H1 (cell line): ENCODE data around the gene ECSIT. TPM values are rescaled to one million over a fixed set of nuclear protein-coding genes. Genes with fewer than 3 reads are reported as not detected.

Source experiments
- FOSL1 ChIP-seq: IDR thresholded peaks from 2 replicates; pipeline ENCODE4 v1.6.1; 2011; ENCODE audit warnings: mild to moderate bottlenecking, low read depth, low read length, moderate library complexity; ENCODE audit not compliant: insufficient read depth
- JUND ChIP-seq: IDR thresholded peaks from 2 replicates; pipeline ENCODE4 v1.6.1; 2011; ENCODE audit warnings: mild to moderate bottlenecking, improper control_type of control experiment, low read length
- SP4 ChIP-seq: IDR thresholded peaks from 2 replicates; pipeline ENCODE4 v1.6.1; 2012; ENCODE audit warnings: low read length, inconsistent platforms
- TAF7 ChIP-seq: optimal IDR thresholded peaks from 2 replicates; pipeline ENCODE3; 2011; ENCODE audit warnings: low read depth, mild to moderate bottlenecking, inconsistent platforms, low read length, moderate library complexity, borderline replicate concordance
- TBP ChIP-seq: IDR thresholded peaks from 2 replicates; pipeline ENCODE4 v1.6.1; 2011; ENCODE audit warnings: low read depth, low read length, improper control_type of control experiment
- polyA plus RNA-seq, 7 experiments: library from polyadenylated mRNA; depleted of rRNA in 3 of 7; stranded (reverse) in 5 of 7; unstranded in 2 of 7; fragments of >200 nt in 5 of 7; fragments of 200-250 nt in 2 of 7; gene quantifications; 1 replicate in 5 of 7; 2 replicates in 1 of 7; 4 replicates in 1 of 7; pipeline versions ENCODE4 v1.2.1 to v1.2.3, GENCODE V29; 2011 to 2013; ENCODE audit warnings: missing spikeins in 2 of 7, mixed read lengths in 2 of 7
- total RNA-seq: library from RNA; stranded (reverse); fragmentation: NEBNext Ultra II Directional; extraction: Animal tissue kit (Norgen Biotek cat#: 25700); gene quantifications from 2 replicates; pipeline ENCODE4 v1.2.1, GENCODE V29; 2021
- TF ChIP-seq, protein P1 (sequence below), 3 experiments: IDR thresholded peaks; 1 replicate in 2 of 3; 2 replicates in 1 of 3; pipeline versions ENCODE4 v1.5.1 to v1.6.1; 2011; ENCODE audit warnings: low read length in 3 of 3, mild to moderate bottlenecking in 3 of 3, inconsistent platforms in 2 of 3, low read depth in 1 of 3, moderate library complexity in 1 of 3; ENCODE audit not compliant: insufficient read depth in 1 of 3; ENCODE audit errors: control extremely low read depth in 1 of 3

Gene ECSIT
- total and polyA plus RNA-seq, 2 of the 8 experiments (the other 6 are each of a cell fraction or from before 2014, with no cell fraction given) = 55.7 to 74.1 TPM

DNA sequence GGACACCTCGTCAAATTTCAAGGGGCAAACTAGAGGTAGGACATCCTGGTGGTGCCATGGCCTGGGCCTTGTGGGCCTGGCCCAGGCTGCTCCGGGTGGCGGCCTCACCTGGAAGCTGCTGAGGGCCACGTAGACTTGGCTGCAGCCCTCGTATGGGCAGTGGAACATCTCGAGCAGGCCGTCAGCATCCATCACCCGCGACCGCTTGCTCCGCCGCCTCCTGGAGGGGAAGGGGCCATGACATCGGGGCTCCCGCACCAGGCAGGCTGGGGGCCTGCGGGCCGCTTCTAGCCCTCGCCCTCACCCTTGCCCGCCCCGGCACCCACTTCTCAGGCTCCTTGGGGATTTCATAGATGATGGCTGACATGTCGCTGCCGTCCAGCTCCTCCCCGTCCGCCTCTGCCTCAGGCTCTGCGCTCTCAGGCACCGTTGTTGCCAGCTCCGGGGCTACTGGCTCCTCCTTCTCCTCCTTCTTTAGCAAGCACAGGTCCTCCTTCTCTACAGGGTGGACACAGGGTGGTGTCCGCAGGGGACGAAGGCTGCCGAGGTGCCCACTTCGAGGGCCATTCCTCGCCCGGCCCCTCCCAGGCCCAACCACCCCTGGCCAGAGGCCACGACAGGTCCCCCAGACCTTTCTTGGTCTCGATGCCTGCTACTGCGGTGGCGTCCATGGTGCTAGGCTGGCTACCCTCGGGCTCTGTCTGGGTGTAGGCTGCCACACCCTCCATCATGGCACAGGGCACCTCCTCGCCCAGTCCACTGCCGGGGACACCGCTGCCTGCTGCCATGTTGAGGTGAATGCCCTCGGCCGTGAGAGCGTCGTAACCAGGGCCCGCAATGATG, 42.1 kb downstream of the ECSIT start (continued):
- no peak for TF ChIP-seq FOSL1
- TF ChIP-seq TBP = no peak
- no peak for TF ChIP-seq TAF7
- TF ChIP-seq, protein P1, sequence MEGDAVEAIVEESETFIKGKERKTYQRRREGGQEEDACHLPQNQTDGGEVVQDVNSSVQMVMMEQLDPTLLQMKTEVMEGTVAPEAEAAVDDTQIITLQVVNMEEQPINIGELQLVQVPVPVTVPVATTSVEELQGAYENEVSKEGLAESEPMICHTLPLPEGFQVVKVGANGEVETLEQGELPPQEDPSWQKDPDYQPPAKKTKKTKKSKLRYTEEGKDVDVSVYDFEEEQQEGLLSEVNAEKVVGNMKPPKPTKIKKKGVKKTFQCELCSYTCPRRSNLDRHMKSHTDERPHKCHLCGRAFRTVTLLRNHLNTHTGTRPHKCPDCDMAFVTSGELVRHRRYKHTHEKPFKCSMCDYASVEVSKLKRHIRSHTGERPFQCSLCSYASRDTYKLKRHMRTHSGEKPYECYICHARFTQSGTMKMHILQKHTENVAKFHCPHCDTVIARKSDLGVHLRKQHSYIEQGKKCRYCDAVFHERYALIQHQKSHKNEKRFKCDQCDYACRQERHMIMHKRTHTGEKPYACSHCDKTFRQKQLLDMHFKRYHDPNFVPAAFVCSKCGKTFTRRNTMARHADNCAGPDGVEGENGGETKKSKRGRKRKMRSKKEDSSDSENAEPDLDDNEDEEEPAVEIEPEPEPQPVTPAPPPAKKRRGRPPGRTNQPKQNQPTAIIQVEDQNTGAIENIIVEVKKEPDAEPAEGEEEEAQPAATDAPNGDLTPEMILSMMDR (IDR thresholded peaks at IDR 0.05; ENCODE audit: control extremely low read depth in 1 of 3, insufficient read depth in 1 of 3, low read depth in 1 of 3, low read length in 3 of 3) = no peak
- TF ChIP-seq JUND = no peak
- no peak for TF ChIP-seq SP4
